Measurements from ENCODE around the gene ABCG8. TPM values are rescaled to one million over a fixed set of nuclear protein-coding genes. Genes with fewer than 3 reads are reported as not detected.
"Not testable (repeated sequence)": the region's sequence is repeated elsewhere in the genome, so short reads cannot be mapped to it uniquely, and the experiment has no call there.

The ABCG8 gene
- total RNA-seq, 1 donor from 2014 or later: not detected

DNA sequence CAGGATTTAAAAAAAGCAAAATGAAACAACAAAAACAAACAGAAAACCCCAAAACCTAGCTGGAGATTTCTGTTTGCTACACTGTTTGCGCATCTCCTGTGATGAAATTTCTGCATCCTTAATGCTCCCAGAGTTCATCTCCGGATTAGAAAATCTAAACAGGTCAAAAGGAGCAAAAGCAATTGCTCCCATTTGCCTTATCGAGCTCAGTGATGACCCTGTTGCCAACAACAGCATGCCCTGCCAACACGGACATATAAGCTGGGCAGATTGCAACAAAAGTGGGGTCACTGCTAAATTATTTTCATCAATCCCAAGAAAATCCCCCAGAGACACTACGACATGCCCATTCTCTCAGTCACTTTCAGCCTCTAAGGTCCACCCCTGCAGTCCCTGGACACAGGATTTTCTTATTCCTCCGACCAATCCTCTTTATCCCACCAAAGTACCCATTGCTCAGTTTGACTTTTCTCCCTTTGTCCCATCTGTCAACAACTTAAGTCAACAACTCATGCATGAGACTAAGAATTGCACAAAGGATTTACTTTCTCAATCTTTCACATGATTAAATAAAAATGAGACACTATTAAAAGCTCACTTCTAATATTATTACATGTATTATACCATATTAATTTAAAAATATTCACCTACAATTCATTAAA is 67.8 kb downstream of the ABCG8 start:
- H3K4me1 Mint-ChIP-seq (ENCODE audit: low read depth): peaks cover 2% of the 10 kb centered on the region
- DNase-seq (ENCODE audit: low spot score, unreplicated experiment): no peak
- H3K27ac Mint-ChIP-seq: no peak overlapping the region
- TF ChIP-seq, protein P1, sequence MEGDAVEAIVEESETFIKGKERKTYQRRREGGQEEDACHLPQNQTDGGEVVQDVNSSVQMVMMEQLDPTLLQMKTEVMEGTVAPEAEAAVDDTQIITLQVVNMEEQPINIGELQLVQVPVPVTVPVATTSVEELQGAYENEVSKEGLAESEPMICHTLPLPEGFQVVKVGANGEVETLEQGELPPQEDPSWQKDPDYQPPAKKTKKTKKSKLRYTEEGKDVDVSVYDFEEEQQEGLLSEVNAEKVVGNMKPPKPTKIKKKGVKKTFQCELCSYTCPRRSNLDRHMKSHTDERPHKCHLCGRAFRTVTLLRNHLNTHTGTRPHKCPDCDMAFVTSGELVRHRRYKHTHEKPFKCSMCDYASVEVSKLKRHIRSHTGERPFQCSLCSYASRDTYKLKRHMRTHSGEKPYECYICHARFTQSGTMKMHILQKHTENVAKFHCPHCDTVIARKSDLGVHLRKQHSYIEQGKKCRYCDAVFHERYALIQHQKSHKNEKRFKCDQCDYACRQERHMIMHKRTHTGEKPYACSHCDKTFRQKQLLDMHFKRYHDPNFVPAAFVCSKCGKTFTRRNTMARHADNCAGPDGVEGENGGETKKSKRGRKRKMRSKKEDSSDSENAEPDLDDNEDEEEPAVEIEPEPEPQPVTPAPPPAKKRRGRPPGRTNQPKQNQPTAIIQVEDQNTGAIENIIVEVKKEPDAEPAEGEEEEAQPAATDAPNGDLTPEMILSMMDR (IDR thresholded peaks at IDR 0.05; ENCODE audit: unreplicated experiment): no peak
- H3K36me3 Mint-ChIP-seq (ENCODE audit: insufficient read depth): peaks cover 27% of the 10 kb centered on the region
- H3K4me3 Mint-ChIP-seq (ENCODE audit: low read depth): no peak overlapping the region
- no peaks in the 10 kb centered on the region for H3K27me3 Mint-ChIP-seq
- H3K9me3 Mint-ChIP-seq (ENCODE audit: low read depth): no peaks in the 10 kb centered on the region

DNA sequence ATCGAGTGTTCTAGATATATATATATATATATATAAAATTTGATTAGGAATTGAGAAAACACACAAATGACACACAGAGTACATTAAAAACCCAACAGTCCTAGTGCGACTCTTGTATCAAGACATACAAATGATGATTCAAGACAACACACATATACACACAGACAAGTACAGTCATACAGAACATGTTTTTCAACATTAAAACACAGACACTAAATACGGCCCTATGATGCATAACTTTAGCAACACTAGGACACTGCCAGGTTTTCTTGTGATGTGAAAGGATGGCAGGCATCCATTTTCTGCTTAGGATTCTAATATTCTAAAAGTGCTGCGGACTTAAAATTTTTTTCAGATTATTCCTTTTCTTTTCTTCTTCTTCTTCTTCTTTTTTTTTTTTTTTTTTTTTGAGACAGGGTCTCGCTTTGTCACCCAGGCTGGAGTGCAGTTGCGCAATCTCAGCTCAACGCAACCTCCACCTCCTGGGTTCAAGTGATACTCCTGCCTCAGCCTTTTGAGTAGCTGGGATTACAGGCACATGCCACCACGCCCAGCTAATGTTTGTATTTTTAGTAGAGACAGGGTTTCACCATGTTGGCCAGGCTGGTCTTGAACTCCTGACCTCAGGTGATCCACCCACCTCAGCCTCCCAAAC is 72.5 kb downstream of the ABCG8 start:
- not testable (repeated sequence) for H3K9me3 Mint-ChIP-seq (ENCODE audit: low read depth); DNase-seq (ENCODE audit: low spot score, unreplicated experiment); H3K27ac Mint-ChIP-seq; H3K27me3 Mint-ChIP-seq; H3K4me1 Mint-ChIP-seq (ENCODE audit: low read depth); H3K4me3 Mint-ChIP-seq (ENCODE audit: low read depth)
- peaks cover 19% of the 10 kb centered on the region for H3K36me3 Mint-ChIP-seq (ENCODE audit: insufficient read depth)

DNA sequence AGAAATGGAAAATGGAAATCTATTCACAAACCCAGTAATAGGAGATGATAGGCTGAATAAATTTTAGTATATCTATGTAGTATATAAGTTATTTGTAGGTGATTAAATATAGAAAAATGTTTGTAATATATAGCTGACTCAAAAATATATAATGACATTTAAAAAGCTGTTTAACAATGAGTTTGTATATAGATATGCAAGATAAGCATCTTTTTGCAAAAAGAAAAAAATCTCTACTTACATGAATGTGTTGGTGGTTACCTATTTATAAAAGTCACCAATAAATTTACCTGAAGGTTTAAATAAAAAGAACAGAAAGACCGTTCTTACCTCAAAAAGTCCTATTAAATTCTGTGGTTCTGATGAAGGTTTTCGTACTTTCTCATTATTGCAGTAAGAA is 85.7 kb downstream of the ABCG8 start:
- Mint-ChIP-seq H3K27ac (no peak overlapping the region), H3K4me3 (ENCODE audit: low read depth) (no peak overlapping the region), H3K9me3 (ENCODE audit: low read depth) (no peaks in the 10 kb centered on the region), H3K4me1 (ENCODE audit: low read depth) (no peaks in the 10 kb centered on the region), H3K27me3 (no peaks in the 10 kb centered on the region), H3K36me3 (ENCODE audit: insufficient read depth) (peaks cover 9% of the 10 kb centered on the region)
- TF ChIP-seq, protein P1 (IDR thresholded peaks at IDR 0.05; ENCODE audit: unreplicated experiment): no peak
- DNase-seq (ENCODE audit: low spot score, unreplicated experiment): no peak

DNA sequence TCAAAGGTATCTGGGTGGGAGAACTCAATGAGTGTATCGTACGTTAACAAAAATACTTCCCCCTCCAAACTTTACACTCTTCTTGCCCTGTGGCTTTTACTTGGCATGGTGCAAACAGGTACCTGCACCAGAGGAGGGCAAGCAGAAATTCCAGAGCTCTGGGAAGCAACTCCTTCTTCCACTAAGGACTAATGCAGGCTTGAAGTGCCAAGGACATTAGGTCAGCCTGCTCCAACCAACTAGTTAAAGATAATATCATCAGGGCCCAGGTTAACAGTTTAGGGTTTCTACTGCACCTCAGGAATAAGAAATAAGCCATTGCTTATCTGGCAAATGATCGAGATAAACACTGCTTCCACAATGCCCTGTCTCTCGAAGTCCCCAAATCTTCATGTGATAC is 86.7 kb downstream of the ABCG8 start:
- Mint-ChIP-seq H3K27me3 (no peaks in the 10 kb centered on the region), H3K4me1 (ENCODE audit: low read depth) (no peaks in the 10 kb centered on the region), H3K4me3 (ENCODE audit: low read depth) (no peak overlapping the region), H3K9me3 (ENCODE audit: low read depth) (no peaks in the 10 kb centered on the region), H3K27ac (no peak overlapping the region), H3K36me3 (ENCODE audit: insufficient read depth) (peaks cover 14% of the 10 kb centered on the region)
- TF ChIP-seq, protein P1 (IDR thresholded peaks at IDR 0.05; ENCODE audit: unreplicated experiment): no peak
- no peak for DNase-seq (ENCODE audit: low spot score, unreplicated experiment)

DNA sequence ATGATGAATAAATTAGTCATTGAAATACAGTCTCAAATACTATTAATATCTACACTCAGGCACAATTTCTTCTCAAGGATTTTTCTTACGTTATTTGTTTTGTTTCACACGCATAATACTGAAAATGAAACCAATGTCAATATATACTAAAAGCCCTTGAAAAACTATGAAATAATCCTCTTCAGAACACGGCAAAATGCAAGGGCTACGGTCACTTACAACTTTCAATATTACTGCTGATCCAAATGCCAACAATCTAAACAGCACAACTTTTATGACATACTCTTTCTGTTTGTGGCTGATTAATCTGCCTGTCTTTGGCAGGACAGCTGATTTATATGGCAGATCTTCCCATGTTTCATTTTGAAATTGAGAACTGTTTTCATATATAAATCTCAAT is 88.7 kb downstream of the ABCG8 start:
- peaks cover 21% of the 10 kb centered on the region for H3K36me3 Mint-ChIP-seq (ENCODE audit: insufficient read depth)
- no peaks in the 10 kb centered on the region for H3K27me3 Mint-ChIP-seq
- H3K4me1 Mint-ChIP-seq (ENCODE audit: low read depth): no peaks in the 10 kb centered on the region
- DNase-seq (ENCODE audit: low spot score, unreplicated experiment): no peak
- no peak overlapping the region for H3K27ac Mint-ChIP-seq
- no peaks in the 10 kb centered on the region for H3K9me3 Mint-ChIP-seq (ENCODE audit: low read depth)
- TF ChIP-seq, protein P1 (IDR thresholded peaks at IDR 0.05; ENCODE audit: unreplicated experiment): no peak
- H3K4me3 Mint-ChIP-seq (ENCODE audit: low read depth): no peak overlapping the region

DNA sequence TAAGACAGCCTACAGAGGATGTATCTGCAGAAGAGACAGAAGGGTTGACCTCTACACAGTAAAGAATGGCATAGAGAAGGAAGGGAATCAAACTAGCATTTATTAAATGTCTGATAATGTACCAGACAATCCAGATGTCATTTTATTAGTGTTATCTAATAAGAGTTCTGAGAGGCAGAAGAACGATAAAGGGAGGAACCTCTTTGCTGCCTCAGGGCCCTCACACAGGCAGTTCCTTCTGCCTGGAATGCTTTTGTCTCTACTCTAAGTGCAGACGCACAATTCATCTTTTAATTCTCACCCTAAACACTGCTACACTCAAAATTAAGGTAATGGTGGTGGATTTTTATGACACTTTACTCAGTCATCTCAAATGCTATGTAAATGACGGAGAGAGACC is 92.5 kb downstream of the ABCG8 start:
- Mint-ChIP-seq H3K9me3 (ENCODE audit: low read depth) (no peaks in the 10 kb centered on the region), H3K27me3 (no peaks in the 10 kb centered on the region), H3K4me1 (ENCODE audit: low read depth) (peaks cover 3% of the 10 kb centered on the region), H3K27ac (no peak overlapping the region), H3K36me3 (ENCODE audit: insufficient read depth) (peaks cover 22% of the 10 kb centered on the region), H3K4me3 (ENCODE audit: low read depth) (no peak overlapping the region)
- no peak for DNase-seq (ENCODE audit: low spot score, unreplicated experiment)
- TF ChIP-seq, protein P1 (IDR thresholded peaks at IDR 0.05; ENCODE audit: unreplicated experiment): no peak
